Activated CD8-positive, alpha-beta T cell treated with anti-CD3 and anti-CD28 coated beads for 36 hours (primary cell): ENCODE results near the gene SERGEF. TPM values are rescaled to one million over a fixed set of nuclear protein-coding genes. Genes with fewer than 3 reads are reported as not detected.

Experiments
- ATAC-seq: fragments of 200-7000 bp; cut with Tn5 transposase; one replicate; pipeline ENCODE4 v1.10.0; 2021; ENCODE audit warnings: mild to moderate bottlenecking, moderate library complexity
- CTCF ChIA-PET: fragments of 350-600 bp; sonication (Branson Sonifier 250); formaldehyde crosslinking; loops from one replicate; lab custom pipeline; 2021; ENCODE audit warnings: antibody characterized with exemption; lab: Charles Lee
- POLR2A ChIA-PET: fragments of 350-600 bp; sonication (Branson Sonifier 250); formaldehyde crosslinking; loops from one replicate; lab custom pipeline; 2021; ENCODE audit warnings: antibody characterized with exemption; lab: Charles Lee
- DNase-seq: peaks from one replicate; pipeline ENCODE4 v3.0.0-alpha.2; 2020
- H3K27ac Mint-ChIP-seq: one replicate; pipeline ENCODE4 v1.8.0; 2021; ENCODE audit warnings: mild to moderate bottlenecking, mixed read lengths
- H3K27me3 Mint-ChIP-seq: one replicate; pipeline ENCODE4 v1.8.0; 2021; ENCODE audit warnings: mixed read lengths
- H3K36me3 Mint-ChIP-seq: one replicate; pipeline ENCODE4 v1.8.0; 2021; ENCODE audit warnings: low read depth, mixed read lengths
- H3K4me1 Mint-ChIP-seq: one replicate; pipeline ENCODE4 v1.8.0; 2021; ENCODE audit warnings: low read depth, mixed read lengths
- H3K4me3 Mint-ChIP-seq: one replicate; pipeline ENCODE4 v1.8.0; 2021; ENCODE audit warnings: mild to moderate bottlenecking, moderate library complexity, mixed read lengths
- H3K9me3 Mint-ChIP-seq: one replicate; pipeline ENCODE4 v1.8.0; 2021; ENCODE audit warnings: mixed read lengths
- intact Hi-C: fragments of 100-400 bp; cut with micrococcal nuclease; formaldehyde crosslinking; loops from one replicate; pipeline ENCODE4 v1.10.0; 2022
- total RNA-seq, 2 experiments: library from RNA; stranded (reverse); gene quantifications; one replicate each; pipeline ENCODE4 v1.2.3, GENCODE V29; 2021
- TF ChIP-seq, protein P1 (sequence below): fragments of 200-600 bp; IDR thresholded peaks from one replicate; pipeline ENCODE4 v1.8.0; 2022; ENCODE audit warnings: antibody characterized with exemption, mild to moderate bottlenecking

Gene SERGEF
- total RNA-seq, 2 experiments from 2014 or later = 56.2 to 64.4 TPM

DNA sequence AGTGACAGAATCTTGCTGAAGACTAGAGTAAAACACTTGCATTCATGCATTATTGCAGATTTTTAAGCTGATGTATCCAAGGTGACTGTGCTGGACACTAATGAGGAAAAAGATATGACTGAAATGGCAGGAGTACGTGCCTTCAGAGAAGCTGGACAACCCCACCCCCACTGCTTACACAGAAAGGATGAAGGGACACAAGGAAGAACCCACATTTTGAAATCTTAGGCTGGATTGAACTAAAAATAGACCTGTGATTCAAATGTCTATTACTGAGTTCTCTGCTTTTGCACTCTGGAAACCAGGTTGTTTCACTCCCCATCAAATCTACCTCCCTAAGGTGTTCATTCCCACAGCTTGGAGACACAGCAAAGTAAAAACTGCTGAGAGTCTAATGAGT lies 161.2 kb downstream of the SERGEF start:
- Mint-ChIP-seq H3K4me1 (peaks cover 9% of the 10 kb centered on the region), H3K27ac (no peak overlapping the region), H3K27me3 (no peaks in the 10 kb centered on the region), H3K36me3 (no peaks in the 10 kb centered on the region), H3K9me3 (no peaks in the 10 kb centered on the region), H3K4me3 (no peak overlapping the region)
- DNase-seq (no peak), ATAC-seq (no peak)
- intact Hi-C loops = no loop called here
- TF ChIP-seq, protein P1, sequence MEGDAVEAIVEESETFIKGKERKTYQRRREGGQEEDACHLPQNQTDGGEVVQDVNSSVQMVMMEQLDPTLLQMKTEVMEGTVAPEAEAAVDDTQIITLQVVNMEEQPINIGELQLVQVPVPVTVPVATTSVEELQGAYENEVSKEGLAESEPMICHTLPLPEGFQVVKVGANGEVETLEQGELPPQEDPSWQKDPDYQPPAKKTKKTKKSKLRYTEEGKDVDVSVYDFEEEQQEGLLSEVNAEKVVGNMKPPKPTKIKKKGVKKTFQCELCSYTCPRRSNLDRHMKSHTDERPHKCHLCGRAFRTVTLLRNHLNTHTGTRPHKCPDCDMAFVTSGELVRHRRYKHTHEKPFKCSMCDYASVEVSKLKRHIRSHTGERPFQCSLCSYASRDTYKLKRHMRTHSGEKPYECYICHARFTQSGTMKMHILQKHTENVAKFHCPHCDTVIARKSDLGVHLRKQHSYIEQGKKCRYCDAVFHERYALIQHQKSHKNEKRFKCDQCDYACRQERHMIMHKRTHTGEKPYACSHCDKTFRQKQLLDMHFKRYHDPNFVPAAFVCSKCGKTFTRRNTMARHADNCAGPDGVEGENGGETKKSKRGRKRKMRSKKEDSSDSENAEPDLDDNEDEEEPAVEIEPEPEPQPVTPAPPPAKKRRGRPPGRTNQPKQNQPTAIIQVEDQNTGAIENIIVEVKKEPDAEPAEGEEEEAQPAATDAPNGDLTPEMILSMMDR = no peak
- CTCF ChIA-PET = no interaction called here
- POLR2A ChIA-PET = no interaction called here

DNA sequence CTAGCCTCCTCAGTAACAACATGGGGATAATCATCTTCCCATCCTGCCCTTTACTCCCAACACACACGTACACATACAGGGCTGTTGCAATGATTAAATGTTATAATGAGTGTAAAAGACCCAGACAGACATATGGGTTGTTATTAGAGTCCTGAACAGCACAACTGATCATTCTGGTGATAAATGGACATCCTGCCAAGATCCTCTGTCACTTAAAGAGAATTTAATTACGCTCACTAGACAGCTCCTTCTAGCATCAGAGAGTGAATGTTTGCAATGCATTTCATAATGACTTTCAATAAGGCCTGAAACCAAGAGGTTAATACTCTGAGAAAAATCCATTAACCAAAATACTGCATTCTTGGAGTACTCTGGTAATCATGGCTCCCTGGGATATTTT lies 162.5 kb downstream of the SERGEF start:
- Mint-ChIP-seq H3K4me3 (no peak overlapping the region), H3K27ac (no peak overlapping the region), H3K9me3 (no peaks in the 10 kb centered on the region), H3K27me3 (no peaks in the 10 kb centered on the region), H3K36me3 (no peaks in the 10 kb centered on the region), H3K4me1 (no peaks in the 10 kb centered on the region)
- intact Hi-C loops = no loop called here
- ATAC-seq (no peak), DNase-seq (no peak)
- TF ChIP-seq, protein P1 = no peak
- POLR2A ChIA-PET = no interaction called here
- CTCF ChIA-PET = interaction anchor here (0.8 kb wide), 1 partner anchor 9 kb away, joined by 4 read pairs; no protein-coding TSS in a partner anchor

DNA sequence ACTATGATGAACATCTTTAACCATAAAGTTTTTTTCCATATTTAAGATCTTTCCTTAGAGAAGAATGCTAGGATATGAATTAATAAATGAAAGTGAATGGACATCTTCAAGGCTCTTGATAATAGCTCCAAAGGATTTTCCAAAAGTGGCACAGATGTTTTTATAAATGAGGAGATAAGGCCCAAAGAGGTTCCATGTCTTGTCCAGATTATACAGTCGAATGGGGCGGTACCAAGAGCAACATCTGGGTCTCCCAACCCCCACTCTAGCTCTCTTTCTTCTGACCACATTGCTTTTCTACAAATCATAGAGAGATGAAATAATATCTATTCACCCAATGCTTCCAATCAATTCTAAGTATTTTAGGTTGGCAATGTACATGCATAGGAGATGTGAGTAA lies 164.1 kb downstream of the SERGEF start:
- intact Hi-C loops = no loop called here
- DNase-seq = no peak
- Mint-ChIP-seq H3K27ac (no peak overlapping the region), H3K4me1 (no peaks in the 10 kb centered on the region), H3K4me3 (no peak overlapping the region), H3K36me3 (no peaks in the 10 kb centered on the region), H3K9me3 (no peaks in the 10 kb centered on the region), H3K27me3 (no peaks in the 10 kb centered on the region)
- ATAC-seq = no peak
- TF ChIP-seq, protein P1 = no peak
- POLR2A ChIA-PET = interaction anchor here (0.8 kb wide), 1 partner anchor 9 kb away, joined by 3 read pairs; no protein-coding TSS in a partner anchor
- CTCF ChIA-PET = interaction anchor here (1.0 kb wide), 1 partner anchor 17 kb away, joined by 3 read pairs; no protein-coding TSS in a partner anchor

DNA sequence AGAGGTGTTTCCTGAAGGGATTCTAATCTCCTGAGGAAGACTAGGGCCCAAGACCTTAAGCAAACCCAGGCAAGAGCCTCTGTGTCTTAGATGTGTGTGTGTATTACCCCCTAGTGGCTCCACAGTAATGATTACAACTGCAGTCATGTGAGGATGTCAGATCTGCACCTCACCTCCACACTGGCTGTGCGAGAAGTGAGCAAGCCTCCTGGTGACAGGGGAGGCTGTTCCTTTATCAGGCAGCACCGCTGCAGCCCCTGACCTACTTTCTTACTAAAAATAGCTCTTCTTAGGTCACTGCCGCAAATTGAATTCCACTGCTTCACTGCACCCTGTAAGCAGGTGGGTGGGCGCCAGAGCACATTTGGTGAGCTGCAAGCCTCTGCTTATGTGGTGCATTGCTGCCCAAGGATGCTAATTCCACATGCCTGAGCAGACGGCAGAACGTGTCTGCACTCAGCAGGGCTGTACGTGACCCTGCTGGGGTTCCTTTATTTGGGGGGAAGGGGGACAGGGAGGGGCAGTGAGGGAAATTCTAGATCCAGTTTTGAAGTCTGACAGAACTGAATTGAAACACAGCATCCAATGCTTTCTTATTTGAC lies 165.9 kb downstream of the SERGEF start:
- DNase-seq (no peak), ATAC-seq (no peak)
- CTCF ChIA-PET = no interaction called here
- Mint-ChIP-seq H3K27ac (no peak overlapping the region), H3K36me3 (no peaks in the 10 kb centered on the region), H3K4me1 (no peaks in the 10 kb centered on the region), H3K4me3 (no peak overlapping the region), H3K9me3 (no peaks in the 10 kb centered on the region), H3K27me3 (no peaks in the 10 kb centered on the region)
- intact Hi-C loops = no loop called here
- TF ChIP-seq, protein P1 = no peak
- POLR2A ChIA-PET = no interaction called here

DNA sequence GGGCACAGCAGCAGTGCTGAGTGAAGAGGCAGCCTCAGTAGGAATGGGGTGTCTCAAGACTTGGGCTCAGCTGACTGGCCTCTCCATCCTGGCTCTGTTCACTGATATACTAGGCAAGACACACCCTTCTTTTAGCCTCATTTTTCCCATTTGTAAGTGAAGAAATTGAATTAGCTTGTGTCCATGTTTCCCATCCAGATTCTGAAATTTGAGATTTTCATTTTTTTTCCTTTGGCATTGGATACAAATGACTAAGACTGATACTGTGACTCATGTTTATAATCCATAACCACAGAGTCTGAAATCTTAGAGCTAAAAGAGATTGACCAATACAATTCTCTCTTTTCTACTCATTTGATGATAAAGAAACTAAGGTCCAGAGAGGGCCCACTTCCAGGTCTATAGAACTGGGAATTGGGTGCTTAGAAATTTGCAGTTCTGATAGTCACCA lies 167.4 kb downstream of the SERGEF start:
- ChIA-PET CTCF (interaction anchor here (1.4 to 1.5 kb wide), 2 partner anchors 10 to 19 kb away, joined by 4 read pairs; no protein-coding TSS in a partner anchor), POLR2A (no interaction called here)
- intact Hi-C loops = no loop called here
- no peaks in the 10 kb centered on the region for H3K4me1 Mint-ChIP-seq
- H3K36me3 Mint-ChIP-seq = no peaks in the 10 kb centered on the region
- no peak overlapping the region for H3K4me3 Mint-ChIP-seq
- ATAC-seq = no peak
- no peak for DNase-seq
- TF ChIP-seq, protein P1 = no peak
- H3K27me3 Mint-ChIP-seq = no peaks in the 10 kb centered on the region
- H3K9me3 Mint-ChIP-seq = no peaks in the 10 kb centered on the region
- no peak overlapping the region for H3K27ac Mint-ChIP-seq
